Activated naive CD8-positive, alpha-beta T cell treated with anti-CD3 and anti-CD28 coated beads, Interleukin-2, amount 10 ng/mL, durations not matched to agents 7 days and 5 days (primary cell): ENCODE measurements around the gene RALGAPA2. TPM values are rescaled to one million over a fixed set of nuclear protein-coding genes. Genes with fewer than 3 reads are reported as not detected.

Experiments used
- ATAC-seq: fragments of 150-1000 bp; cut with Tn5 transposase; one replicate; pipeline ENCODE4 v1.10.0; 2021; ENCODE audit warnings: low read depth, moderate library complexity
- POLR2A ChIA-PET: fragments of 350-600 bp; sonication (Branson Sonifier 250); formaldehyde crosslinking; loops from one replicate; lab custom pipeline; 2021; ENCODE audit warnings: antibody characterized with exemption; lab: Charles Lee
- DNase-seq: peaks from one replicate; pipeline ENCODE4 v3.0.0; 2021
- H3K27ac Mint-ChIP-seq: one replicate; pipeline ENCODE4 v1.8.0; 2022; ENCODE audit warnings: mild to moderate bottlenecking, mixed read lengths
- H3K27me3 Mint-ChIP-seq: one replicate; pipeline ENCODE4 v1.8.0; 2022; ENCODE audit warnings: mild to moderate bottlenecking, moderate library complexity, mixed read lengths
- H3K36me3 Mint-ChIP-seq: one replicate; pipeline ENCODE4 v1.8.0; 2021; ENCODE audit warnings: mild to moderate bottlenecking, mixed read lengths
- H3K4me1 Mint-ChIP-seq: one replicate; pipeline ENCODE4 v1.8.0; 2021; ENCODE audit warnings: mixed read lengths
- H3K4me3 Mint-ChIP-seq: one replicate; pipeline ENCODE4 v1.8.0; 2022; ENCODE audit warnings: mild to moderate bottlenecking, moderate library complexity, mixed read lengths
- H3K9me3 Mint-ChIP-seq: one replicate; pipeline ENCODE4 v1.8.0; 2021; ENCODE audit warnings: mixed read lengths
- total RNA-seq, 2 experiments: library from RNA; stranded (reverse); gene quantifications; one replicate each; pipeline ENCODE4 v1.2.3, GENCODE V29; 2021

RALGAPA2 gene
- total RNA-seq, 2 experiments from 2014 or later: 25.1 to 28.6 TPM

GRCh38 chr20:20413810-20414281, 298.6 kb downstream of the RALGAPA2 start:
- H3K27ac Mint-ChIP-seq: no peak overlapping the region
- no peak overlapping the region for H3K4me3 Mint-ChIP-seq
- POLR2A ChIA-PET: no interaction called here
- no peaks in the 10 kb centered on the region for H3K9me3 Mint-ChIP-seq
- H3K27me3 Mint-ChIP-seq: no peaks in the 10 kb centered on the region
- H3K4me1 Mint-ChIP-seq: peaks cover 3% of the 10 kb centered on the region
- H3K36me3 Mint-ChIP-seq: peaks cover 9% of the 10 kb centered on the region
- DNase-seq (no peak), ATAC-seq (no peak)

GRCh38 chr20:20412750-20413149, 299.7 kb downstream of the RALGAPA2 start:
- Mint-ChIP-seq H3K9me3 (no peaks in the 10 kb centered on the region), H3K4me3 (no peak overlapping the region), H3K4me1 (no peaks in the 10 kb centered on the region), H3K27ac (no peak overlapping the region), H3K36me3 (peaks cover 2% of the 10 kb centered on the region), H3K27me3 (no peaks in the 10 kb centered on the region)
- no peak for DNase-seq
- ATAC-seq: no peak
- POLR2A ChIA-PET: no interaction called here

- no peak overlapping the region for H3K4me3 Mint-ChIP-seq
- ATAC-seq (no peak), DNase-seq (no peak)
- H3K9me3 Mint-ChIP-seq: no peaks in the 10 kb centered on the region
- no peak overlapping the region for H3K27ac Mint-ChIP-seq
- no peaks in the 10 kb centered on the region for H3K4me1 Mint-ChIP-seq
- POLR2A ChIA-PET: no interaction called here
- no peaks in the 10 kb centered on the region for H3K27me3 Mint-ChIP-seq
- no peaks in the 10 kb centered on the region for H3K36me3 Mint-ChIP-seq
These were observed 300.6 kb downstream of the RALGAPA2 start for GRCh38 chr20:20411836-20412235.

- H3K27me3 Mint-ChIP-seq: no peaks in the 10 kb centered on the region
- no peak for DNase-seq
- POLR2A ChIA-PET: no interaction called here
- H3K9me3 Mint-ChIP-seq: no peaks in the 10 kb centered on the region
- H3K36me3 Mint-ChIP-seq: no peaks in the 10 kb centered on the region
- ATAC-seq: no peak
- no peak overlapping the region for H3K4me3 Mint-ChIP-seq
- H3K27ac Mint-ChIP-seq: no peak overlapping the region
- H3K4me1 Mint-ChIP-seq: no peaks in the 10 kb centered on the region
These were observed 301.0 kb downstream of the RALGAPA2 start for GRCh38 chr20:20411402-20411801.

GRCh38 chr20:20410678-20411077, 301.8 kb downstream of the RALGAPA2 start:
- POLR2A ChIA-PET: no interaction called here
- Mint-ChIP-seq H3K36me3 (no peaks in the 10 kb centered on the region), H3K4me1 (no peaks in the 10 kb centered on the region), H3K4me3 (no peak overlapping the region), H3K27ac (no peak overlapping the region), H3K27me3 (no peaks in the 10 kb centered on the region), H3K9me3 (no peaks in the 10 kb centered on the region)
- ATAC-seq (no peak), DNase-seq (no peak)

- H3K27me3 Mint-ChIP-seq: no peaks in the 10 kb centered on the region
- no peak for DNase-seq
- peaks cover 2% of the 10 kb centered on the region for H3K4me1 Mint-ChIP-seq
- no peak overlapping the region for H3K4me3 Mint-ChIP-seq
- ATAC-seq: no peak
- H3K9me3 Mint-ChIP-seq: no peaks in the 10 kb centered on the region
- POLR2A ChIA-PET: no interaction called here
- H3K36me3 Mint-ChIP-seq: no peaks in the 10 kb centered on the region
- no peak overlapping the region for H3K27ac Mint-ChIP-seq
These were observed 303.1 kb downstream of the RALGAPA2 start for GRCh38 chr20:20409331-20409730.

GRCh38 chr20:20407891-20408805, 304.3 kb downstream of the RALGAPA2 start:
- Mint-ChIP-seq H3K27ac (no peak overlapping the region), H3K36me3 (no peaks in the 10 kb centered on the region), H3K9me3 (no peaks in the 10 kb centered on the region), H3K4me3 (no peak overlapping the region), H3K4me1 (peaks cover 2% of the 10 kb centered on the region), H3K27me3 (no peaks in the 10 kb centered on the region)
- no peak for ATAC-seq
- no peak for DNase-seq
- POLR2A ChIA-PET: no interaction called here

GRCh38 chr20:20406306-20406705, 306.1 kb downstream of the RALGAPA2 start:
- Mint-ChIP-seq H3K4me3 (no peak overlapping the region), H3K27ac (no peak overlapping the region), H3K9me3 (no peaks in the 10 kb centered on the region), H3K4me1 (peaks cover 2% of the 10 kb centered on the region), H3K27me3 (no peaks in the 10 kb centered on the region), H3K36me3 (no peaks in the 10 kb centered on the region)
- DNase-seq: no peak
- POLR2A ChIA-PET: no interaction called here
- ATAC-seq: no peak

GRCh38 chr20:20405623-20406022, 306.8 kb downstream of the RALGAPA2 start:
- ATAC-seq: no peak

GRCh38 chr20:20404633-20405032, 307.8 kb downstream of the RALGAPA2 start:
- Mint-ChIP-seq H3K9me3 (no peaks in the 10 kb centered on the region), H3K36me3 (no peaks in the 10 kb centered on the region), H3K27me3 (no peaks in the 10 kb centered on the region), H3K27ac (no peak overlapping the region), H3K4me1 (peaks cover 2% of the 10 kb centered on the region), H3K4me3 (no peak overlapping the region)
- no peak for ATAC-seq
- POLR2A ChIA-PET: no interaction called here
- DNase-seq: no peak

More at GRCh38 chr20:20405623-20406022, 306.8 kb downstream of the RALGAPA2 start:
- POLR2A ChIA-PET: no interaction called here
- Mint-ChIP-seq H3K4me1 (peaks cover 2% of the 10 kb centered on the region), H3K9me3 (no peaks in the 10 kb centered on the region), H3K27ac (no peak overlapping the region), H3K27me3 (no peaks in the 10 kb centered on the region), H3K36me3 (no peaks in the 10 kb centered on the region), H3K4me3 (no peak overlapping the region)
- no peak for DNase-seq

- H3K4me3 Mint-ChIP-seq: no peak overlapping the region
- H3K4me1 Mint-ChIP-seq: peaks cover 2% of the 10 kb centered on the region
- peaks cover 2% of the 10 kb centered on the region for H3K36me3 Mint-ChIP-seq
- H3K27me3 Mint-ChIP-seq: no peaks in the 10 kb centered on the region
- DNase-seq (no peak), ATAC-seq (no peak)
- POLR2A ChIA-PET: no interaction called here
- no peak overlapping the region for H3K27ac Mint-ChIP-seq
- H3K9me3 Mint-ChIP-seq: no peaks in the 10 kb centered on the region
These were observed 310.5 kb downstream of the RALGAPA2 start for GRCh38 chr20:20401991-20402390.

GRCh38 chr20:20399531-20400500, 312.6 kb downstream of the RALGAPA2 start:
- Mint-ChIP-seq H3K27me3 (no peaks in the 10 kb centered on the region), H3K4me1 (peaks cover under 1% of the 10 kb centered on the region), H3K4me3 (no peak overlapping the region), H3K27ac (no peak overlapping the region), H3K36me3 (peaks cover 2% of the 10 kb centered on the region), H3K9me3 (no peaks in the 10 kb centered on the region)
- DNase-seq (no peak), ATAC-seq (no peak)
- POLR2A ChIA-PET: no interaction called here

- ATAC-seq: no peak
- no peaks in the 10 kb centered on the region for H3K27me3 Mint-ChIP-seq
- no peak overlapping the region for H3K27ac Mint-ChIP-seq
- POLR2A ChIA-PET: no interaction called here
- H3K4me1 Mint-ChIP-seq: no peaks in the 10 kb centered on the region
- peaks cover 2% of the 10 kb centered on the region for H3K36me3 Mint-ChIP-seq
- H3K4me3 Mint-ChIP-seq: no peak overlapping the region
- no peak for DNase-seq
- no peaks in the 10 kb centered on the region for H3K9me3 Mint-ChIP-seq
These were observed 314.3 kb downstream of the RALGAPA2 start for GRCh38 chr20:20398123-20398522.
